ENCODE results near the gene CRKL. TPM values are rescaled to one million over a fixed set of nuclear protein-coding genes. Genes with fewer than 3 reads are reported as not detected.

CRKL gene
- total RNA-seq, 1 experiment from 2014 or later, result 35.4 TPM

- H3K4me3 ChIP-seq (ENCODE audit: low read length), result no peak overlapping the region
- H3K4me2 ChIP-seq (ENCODE audit: low read length), result no peak overlapping the region
- peaks cover 18% of the 10 kb centered on the region; the same call in 1 of the 2 replicates for H3K4me1 ChIP-seq (ENCODE audit: insufficient read depth, low read length)
- peaks cover 39% of the 10 kb centered on the region for H4K20me1 ChIP-seq (ENCODE audit: low read length)
- no peak overlapping the region for H3K27ac ChIP-seq (ENCODE audit: low read length)
- CTCF ChIA-PET, result no interaction called here
- H2AFZ ChIP-seq (ENCODE audit: low read length), result no peak overlapping the region
- intact Hi-C loops (cut with micrococcal nuclease), result no loop called here
- DNase-seq, result no peak
- ATAC-seq, result no peak
- H3K27me3 ChIP-seq (ENCODE audit: low read length), result no peaks in the 10 kb centered on the region
- peaks cover 36% of the 10 kb centered on the region; the same call in 1 of the 2 replicates for H3K36me3 ChIP-seq (ENCODE audit: low read depth, low read length)
- H3K9me2 ChIP-seq (replicated peaks; ENCODE audit: low read length), result no peaks in the 10 kb centered on the region
- no peak for TF ChIP-seq EZH2 (IDR thresholded peaks at IDR 0.05; ENCODE audit: low read length, unreplicated experiment)
- TF ChIP-seq EZH2phosphoT487 (IDR thresholded peaks at IDR 0.05; ENCODE audit: borderline replicate concordance, low read length), result no peak
- TF ChIP-seq CTCF (conservative IDR thresholded peaks at IDR 0.05; ENCODE audit: low read depth, low read length), result no peak
- POLR2A ChIA-PET (ENCODE audit: unreplicated experiment), result no interaction called here
- H3F3A ChIP-seq (ENCODE audit: low read length, unreplicated experiment), result no peaks in the 10 kb centered on the region
- H3K79me2 ChIP-seq (ENCODE audit: low read length), result peaks cover 100% of the 10 kb centered on the region
- no TSS peak for BruUV-seq (replicated peaks)
- no peak overlapping the region for H3K9ac ChIP-seq (ENCODE audit: low read length)
- no peaks in the 10 kb centered on the region for H3K9me3 ChIP-seq (ENCODE audit: low read length)
Observed at GRCh38 chr22:20948450-20948849, 31.2 kb downstream of the CRKL start.

- peaks cover 18% of the 10 kb centered on the region; the same call in 1 of the 2 replicates for H3K4me1 ChIP-seq (ENCODE audit: insufficient read depth, low read length)
- intact Hi-C loops (cut with micrococcal nuclease), result no loop called here
Observed at GRCh38 chr22:20948989-20949388, 31.8 kb downstream of the CRKL start.

More at GRCh38 chr22:20948989-20949388, 31.8 kb downstream of the CRKL start:
- no peak overlapping the region for H2AFZ ChIP-seq (ENCODE audit: low read length)
- no peaks in the 10 kb centered on the region for H3K9me3 ChIP-seq (ENCODE audit: low read length)
- no peaks in the 10 kb centered on the region for H3K9me2 ChIP-seq (replicated peaks; ENCODE audit: low read length)
- H3K36me3 ChIP-seq (ENCODE audit: low read depth, low read length), result peaks cover 39% of the 10 kb centered on the region; the same call in 1 of the 2 replicates
- H3F3A ChIP-seq (ENCODE audit: low read length, unreplicated experiment), result no peaks in the 10 kb centered on the region
- H3K27ac ChIP-seq (ENCODE audit: low read length), result no peak overlapping the region
- peaks cover 100% of the 10 kb centered on the region for H3K79me2 ChIP-seq (ENCODE audit: low read length)
- POLR2A ChIA-PET (ENCODE audit: unreplicated experiment), result no interaction called here
- no peak overlapping the region for H3K4me2 ChIP-seq (ENCODE audit: low read length)
- no peaks in the 10 kb centered on the region for H3K27me3 ChIP-seq (ENCODE audit: low read length)
- TF ChIP-seq CTCF (conservative IDR thresholded peaks at IDR 0.05; ENCODE audit: low read depth, low read length) (no peak), EZH2 (IDR thresholded peaks at IDR 0.05; ENCODE audit: low read length, unreplicated experiment) (no peak), EZH2phosphoT487 (IDR thresholded peaks at IDR 0.05; ENCODE audit: borderline replicate concordance, low read length) (no peak)
- no peak for ATAC-seq
- H4K20me1 ChIP-seq (ENCODE audit: low read length), result peaks cover 34% of the 10 kb centered on the region
- no TSS peak for BruUV-seq (replicated peaks)
- H3K9ac ChIP-seq (ENCODE audit: low read length), result no peak overlapping the region
- CTCF ChIA-PET, result no interaction called here
- DNase-seq, result no peak
- no peak overlapping the region for H3K4me3 ChIP-seq (ENCODE audit: low read length)
